Thyroid gland (tissue), 4 donors: ENCODE results near the gene FBXO47. TPM values are rescaled to one million over a fixed set of nuclear protein-coding genes. Genes with fewer than 3 reads are reported as not detected.
A peak's percentile ranks its signal among the peaks of the same experiment; 100 is the strongest.
"Not testable (repeated sequence)": the region's sequence is repeated elsewhere in the genome, so short reads cannot be mapped to it uniquely, and the experiment has no call there.

Source experiments
- DNase-seq, 2 donors: peaks; one replicate each; pipeline ENCODE4 v3.0.0-alpha.2; 2019
- H3K27ac ChIP-seq, 3 donors: fragments of 200-600 bp; sonication (generic); 1 replicate in 2 of 3; 2 replicates in 1 of 3; pipeline ENCODE4 v1.5.1; 2016 to 2019; ENCODE audit warnings: mild to moderate bottlenecking in 1 of 3, moderate library complexity in 1 of 3
- H3K27me3 ChIP-seq: fragments of 200-600 bp; sonication (generic); one replicate; pipeline ENCODE4 v1.5.1; 2019
- H3K36me3 ChIP-seq, 2 donors: fragments of 200-600 bp; sonication (generic); one replicate each; pipeline ENCODE4 v1.5.1; 2016 to 2019
- H3K4me1 ChIP-seq, 2 donors: fragments of 200-600 bp; sonication (generic); one replicate each; pipeline ENCODE4 v1.5.1; 2017 to 2019
- H3K4me3 ChIP-seq, 3 donors: fragments of 200-600 bp; sonication (generic); replicated peaks in 1 of 3; 1 replicate in 2 of 3; 2 replicates in 1 of 3; pipeline ENCODE4 v1.5.1; 2016; ENCODE audit warnings: mild to moderate bottlenecking in 1 of 3
- H3K9me3 ChIP-seq: fragments of 200-600 bp; sonication (generic); one replicate; pipeline ENCODE4 v1.5.1; 2017
- POLR2A ChIP-seq, 2 donors: fragments of 450-650 bp; IDR thresholded peaks; one replicate each; pipeline ENCODE4 v1.6.1; 2017; ENCODE audit warnings: antibody characterized with exemption in 2 of 2, mild to moderate bottlenecking in 2 of 2, moderate library complexity in 1 of 2
- WGBS, 2 donors: methylation state at CpG; one replicate each; pipeline ENCODE4 v1.1.5; 2017; 5-methylcytosine and 5-hydroxymethylcytosine counted together
- intact Hi-C: fragments of 100-400 bp; cut with DNase I; formaldehyde crosslinking; loops from one replicate; pipeline ENCODE4 v1.15.1; 2023
- total RNA-seq, 4 donors: library from RNA; depleted of rRNA; stranded (reverse); fragments of >200 nt; gene quantifications; one replicate each; pipeline ENCODE4 v1.2.3, GENCODE V29; 2016
- TF ChIP-seq, protein P1 (sequence below), 6 experiments: fragments of 200-600 bp in 3 of 6; fragments of 450-650 bp in 3 of 6; sonication (generic) in 3 of 6; IDR thresholded peaks; one replicate each; pipeline ENCODE4 v1.5.1; 2016 to 2019; ENCODE audit warnings: antibody characterized with exemption in 6 of 6, mild to moderate bottlenecking in 2 of 6, inconsistent platforms in 1 of 6, moderate library complexity in 1 of 6

The FBXO47 gene
- total RNA-seq, 4 donors from 2014 or later = not detected

DNA sequence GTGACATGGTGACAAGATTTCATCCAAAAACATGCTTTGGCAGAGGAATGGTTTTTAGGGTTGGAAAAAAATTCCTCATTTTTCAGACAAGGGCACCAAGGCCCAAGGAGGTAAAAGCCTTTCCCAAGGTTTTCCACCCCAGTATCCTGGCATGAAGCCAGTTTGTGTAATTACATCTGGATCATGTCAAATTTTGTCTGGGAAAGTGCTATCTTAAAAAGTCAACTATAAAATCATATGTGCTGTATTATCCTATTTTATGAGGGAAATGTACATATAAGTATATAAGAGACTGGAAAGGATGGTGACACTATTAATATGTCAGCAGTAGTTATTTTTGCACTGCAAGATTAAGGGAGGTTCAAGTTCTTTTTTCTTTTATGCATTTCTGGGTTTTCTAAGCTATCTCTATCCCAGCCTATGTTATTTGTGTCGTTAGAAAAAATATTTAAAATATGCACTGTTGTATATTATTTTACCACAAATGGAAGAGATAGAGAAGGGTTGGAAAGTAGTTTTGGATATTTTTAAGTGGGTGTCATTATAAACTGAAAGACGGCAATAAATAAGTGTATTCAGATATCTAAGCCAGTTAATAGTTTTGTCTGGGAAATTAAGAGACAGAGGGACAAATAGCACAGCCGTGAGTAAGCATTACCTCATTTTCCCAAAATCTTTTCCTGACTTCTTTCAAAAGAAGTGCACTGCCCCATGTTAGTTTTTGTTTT, 13.5 kb upstream of the FBXO47 start:
- WGBS, 2 donors = 44 to 58% methylated on average over 3 of the region's 3 CpGs
- peaks cover 0 to 4% of the 10 kb centered on the region in 2 donors for H3K4me1 ChIP-seq
- no peak for TF ChIP-seq POLR2A (IDR thresholded peaks at IDR 0.05)
- TF ChIP-seq, protein P1, sequence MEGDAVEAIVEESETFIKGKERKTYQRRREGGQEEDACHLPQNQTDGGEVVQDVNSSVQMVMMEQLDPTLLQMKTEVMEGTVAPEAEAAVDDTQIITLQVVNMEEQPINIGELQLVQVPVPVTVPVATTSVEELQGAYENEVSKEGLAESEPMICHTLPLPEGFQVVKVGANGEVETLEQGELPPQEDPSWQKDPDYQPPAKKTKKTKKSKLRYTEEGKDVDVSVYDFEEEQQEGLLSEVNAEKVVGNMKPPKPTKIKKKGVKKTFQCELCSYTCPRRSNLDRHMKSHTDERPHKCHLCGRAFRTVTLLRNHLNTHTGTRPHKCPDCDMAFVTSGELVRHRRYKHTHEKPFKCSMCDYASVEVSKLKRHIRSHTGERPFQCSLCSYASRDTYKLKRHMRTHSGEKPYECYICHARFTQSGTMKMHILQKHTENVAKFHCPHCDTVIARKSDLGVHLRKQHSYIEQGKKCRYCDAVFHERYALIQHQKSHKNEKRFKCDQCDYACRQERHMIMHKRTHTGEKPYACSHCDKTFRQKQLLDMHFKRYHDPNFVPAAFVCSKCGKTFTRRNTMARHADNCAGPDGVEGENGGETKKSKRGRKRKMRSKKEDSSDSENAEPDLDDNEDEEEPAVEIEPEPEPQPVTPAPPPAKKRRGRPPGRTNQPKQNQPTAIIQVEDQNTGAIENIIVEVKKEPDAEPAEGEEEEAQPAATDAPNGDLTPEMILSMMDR (IDR thresholded peaks at IDR 0.05) = no peak
- no peak for DNase-seq
- no peaks in the 10 kb centered on the region for H3K27me3 ChIP-seq
- no peaks in the 10 kb centered on the region for H3K36me3 ChIP-seq
- no peak overlapping the region for H3K4me3 ChIP-seq
- H3K9me3 ChIP-seq = no peaks in the 10 kb centered on the region
- intact Hi-C loops = loop anchor here (5.0 to 10.0 kb wide), 3 partner anchors 74 to 264 kb away; partner anchors contain the start of gene PLXDC1
- H3K27ac ChIP-seq = no peak overlapping the region

DNA sequence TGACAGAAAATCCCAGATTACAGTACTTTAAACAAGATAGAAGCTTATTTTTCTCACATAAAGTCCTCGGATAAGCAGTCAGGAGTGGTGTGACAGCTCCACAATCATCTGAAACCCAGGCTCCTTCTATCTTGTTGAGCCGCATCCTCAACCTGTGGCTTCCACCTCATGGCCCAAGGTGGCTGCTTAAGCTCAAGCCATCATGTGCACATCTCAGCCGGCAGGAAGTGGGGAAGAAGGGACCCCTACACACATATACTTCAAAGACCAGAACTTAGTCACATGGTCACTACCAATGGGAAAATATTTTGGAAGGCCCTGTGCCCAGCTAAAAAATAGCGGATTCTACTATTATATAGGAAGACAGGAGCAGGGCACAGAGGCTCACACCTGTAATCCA, 11.0 kb upstream of the FBXO47 start:
- Histone ChIP-seq H3K36me3 (no peaks in the 10 kb centered on the region), H3K9me3 (no peaks in the 10 kb centered on the region), H3K4me1 (peaks cover 0 to under 1% of the 10 kb centered on the region in 2 donors), H3K27me3 (no peaks in the 10 kb centered on the region), H3K4me3 (no peak overlapping the region), H3K27ac (no peak overlapping the region)
- WGBS, 2 donors = 94 to 98% methylated on average over 4 of the region's 4 CpGs
- TF ChIP-seq, protein P1 (IDR thresholded peaks at IDR 0.05) = no peak
- no peak for TF ChIP-seq POLR2A (IDR thresholded peaks at IDR 0.05)
- intact Hi-C loops = no loop called here
- DNase-seq = no peak

DNA sequence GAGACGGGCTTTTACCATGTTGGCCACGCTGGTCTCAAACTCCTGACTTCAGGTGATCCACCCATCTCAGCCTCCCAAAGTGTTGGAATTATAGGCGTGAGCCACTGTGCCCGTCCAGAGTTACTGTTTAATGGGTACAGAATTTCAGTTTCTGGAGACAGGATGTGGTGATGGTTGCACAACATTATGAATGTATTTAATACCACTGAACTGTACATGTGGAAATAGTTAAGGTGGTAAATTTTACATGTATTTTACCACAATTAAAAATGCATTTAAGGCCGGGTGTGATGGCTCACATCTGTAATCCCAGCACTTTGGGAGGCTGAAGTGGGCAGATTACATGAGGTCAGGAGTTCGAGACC, 9.0 kb upstream of the FBXO47 start:
- DNase-seq, intact Hi-C loops: not testable (repeated sequence)
- WGBS, 2 donors = 76 to 87% methylated on average over 6 of the region's 6 CpGs

DNA sequence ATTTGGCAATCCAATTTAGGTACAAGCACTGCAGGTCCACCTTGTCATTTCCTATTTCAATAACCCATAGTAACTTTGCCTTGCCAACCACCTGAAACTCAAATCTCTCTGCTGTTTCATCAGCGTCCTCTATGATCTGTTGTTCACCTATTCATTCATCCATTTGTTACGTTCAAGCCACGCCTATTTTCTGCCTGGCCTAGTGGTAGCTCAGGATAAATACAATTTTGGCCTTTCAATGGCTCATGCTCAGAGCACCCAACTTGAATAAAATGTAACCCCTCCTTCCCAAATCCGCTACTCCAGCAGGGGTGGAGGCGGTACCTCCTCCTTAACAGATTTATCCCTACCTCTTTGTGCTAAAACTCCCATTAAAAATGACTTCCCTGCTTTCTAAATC, 3.6 kb upstream of the FBXO47 start:
- no peaks in the 10 kb centered on the region for H3K27me3 ChIP-seq
- no peak overlapping the region for H3K27ac ChIP-seq
- H3K36me3 ChIP-seq = no peaks in the 10 kb centered on the region
- peaks cover 0 to 3% of the 10 kb centered on the region in 2 donors for H3K4me1 ChIP-seq
- 80 to 89% methylated on average over 5 of the region's 5 CpGs for WGBS, 2 donors
- no peak overlapping the region for H3K4me3 ChIP-seq
- no peak for DNase-seq
- TF ChIP-seq, protein P1 (IDR thresholded peaks at IDR 0.05) = no peak
- TF ChIP-seq POLR2A (IDR thresholded peaks at IDR 0.05) = no peak
- intact Hi-C loops = no loop called here
- H3K9me3 ChIP-seq = no peaks in the 10 kb centered on the region

More for the DNA sequence above, 9.0 kb upstream of the FBXO47 start:
- H3K4me3 ChIP-seq, H3K27me3 ChIP-seq, H3K27ac ChIP-seq, H3K4me1 ChIP-seq, H3K36me3 ChIP-seq, H3K9me3 ChIP-seq: not testable (repeated sequence)

DNA sequence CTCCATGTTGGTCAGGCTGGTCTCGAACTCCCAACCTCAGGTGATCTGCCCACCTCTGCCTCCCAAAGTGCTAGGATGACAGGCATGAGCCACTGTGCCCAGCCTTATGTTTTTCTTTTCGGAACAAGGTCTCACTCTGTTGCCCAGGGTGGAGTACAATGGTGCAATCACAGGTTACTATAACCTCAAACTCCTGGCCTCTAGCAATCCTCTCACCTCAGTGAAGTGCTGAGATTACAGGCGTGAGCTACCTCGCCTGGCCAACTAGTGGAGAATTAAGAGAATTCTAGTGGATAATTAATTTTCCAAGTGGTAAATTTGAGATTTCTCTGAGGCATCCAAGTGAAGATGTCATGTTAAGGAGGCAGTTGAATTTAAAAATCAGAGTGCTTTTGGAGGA, 2.9 kb upstream of the FBXO47 start:
- peaks cover 0 to 3% of the 10 kb centered on the region in 2 donors for H3K4me1 ChIP-seq
- no peak for TF ChIP-seq POLR2A (IDR thresholded peaks at IDR 0.05)
- TF ChIP-seq, protein P1 (IDR thresholded peaks at IDR 0.05) = peak in 3 of 6 experiments; percentile 12 to 15 (median 14)
- H3K9me3 ChIP-seq = no peaks in the 10 kb centered on the region
- 48 to 65% methylated on average over 4 of the region's 4 CpGs for WGBS, 2 donors
- no peaks in the 10 kb centered on the region for H3K36me3 ChIP-seq
- H3K4me3 ChIP-seq = no peak overlapping the region
- DNase-seq = peak; percentile 34 to 35
- H3K27ac ChIP-seq = no peak overlapping the region
- H3K27me3 ChIP-seq = no peaks in the 10 kb centered on the region
- intact Hi-C loops = no loop called here
